ENCODE data around the gene CXCL12.

- TF ChIP-seq CTCF (IDR thresholded peaks at IDR 0.05), result no peak
- TF ChIP-seq POLR2AphosphoS5 (IDR thresholded peaks at IDR 0.05), result no peak
Measured at GRCh38 chr10:44378626-44379025, 6.3 kb downstream of the CXCL12 start.
